Choroid plexus epithelial cell (primary cell): ENCODE measurements around the gene TCF4.
A peak's percentile ranks its signal among the peaks of the same experiment; 100 is the strongest.

Experiments used
- DNase-seq: peaks from one replicate; pipeline ENCODE4 v3.0.0-alpha.2; 2010; ENCODE audit warnings: low read depth
- H3K4me3 ChIP-seq: 2 replicates; pipeline ENCODE4 v1.5.1; 2011; ENCODE audit warnings: low read depth, mild to moderate bottlenecking, control low read depth, low read length, moderate library complexity
- CTCF ChIP-seq: conservative IDR thresholded peaks from 2 replicates; pipeline ENCODE4 v1.5.1; 2011; ENCODE audit warnings: low read depth, mild to moderate bottlenecking, control low read depth, inconsistent platforms, low read length, moderate library complexity

The TCF4 gene

GRCh38 chr18:55289048-55289447, 298.9 kb downstream of the TCF4 start:
- H3K4me3 ChIP-seq, result no peak overlapping the region
- no peak for DNase-seq
- TF ChIP-seq CTCF, result no peak

DNA sequence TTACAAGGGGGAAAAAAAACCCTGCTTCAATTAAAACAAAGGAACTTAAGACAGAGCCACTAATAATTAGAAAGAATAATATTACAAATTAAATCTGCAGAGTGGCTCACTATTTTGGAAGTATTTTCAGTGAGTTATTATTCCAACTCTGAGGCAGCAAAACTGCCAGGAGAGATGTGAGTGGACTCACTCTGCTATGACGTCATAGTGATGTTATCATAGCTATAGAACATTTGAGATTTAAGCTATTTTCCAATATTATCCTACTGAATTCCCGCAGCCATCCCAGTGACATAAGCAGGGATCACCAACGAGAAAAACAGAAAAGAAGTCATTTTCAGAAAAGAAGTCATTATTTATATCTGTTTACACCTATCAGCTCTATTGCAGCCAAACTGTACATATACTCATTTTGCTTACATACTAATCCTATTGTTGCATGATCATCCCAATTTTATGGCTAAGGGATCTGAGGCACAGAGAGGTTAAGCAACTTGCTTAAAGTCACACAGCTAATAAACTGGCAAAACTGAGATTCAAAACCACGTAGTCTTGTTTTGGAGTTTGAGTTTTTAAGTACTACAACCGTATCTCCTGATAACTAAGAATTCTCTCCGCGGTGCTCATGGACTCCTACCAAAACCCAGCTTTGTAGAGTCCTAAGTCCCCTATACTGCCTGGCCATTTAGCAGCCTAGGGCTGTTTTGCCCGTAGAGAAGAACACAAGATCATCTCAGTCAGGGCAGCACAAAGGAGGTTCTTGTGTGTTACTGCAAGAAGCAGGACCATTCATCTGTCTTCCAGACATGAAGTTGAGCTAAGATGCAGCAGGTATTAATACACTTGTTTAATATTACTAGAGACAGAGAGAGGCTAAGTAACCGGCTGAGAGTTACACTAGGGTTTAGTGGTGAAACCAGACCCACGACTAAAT, 299.8 kb downstream of the TCF4 start:
- no peak for TF ChIP-seq CTCF
- DNase-seq, result no peak
- no peak overlapping the region for H3K4me3 ChIP-seq

- no peak for DNase-seq
- no peak for TF ChIP-seq CTCF
- H3K4me3 ChIP-seq, result no peak overlapping the region
These were observed 300.7 kb downstream of the TCF4 start for GRCh38 chr18:55287149-55287806.

DNA sequence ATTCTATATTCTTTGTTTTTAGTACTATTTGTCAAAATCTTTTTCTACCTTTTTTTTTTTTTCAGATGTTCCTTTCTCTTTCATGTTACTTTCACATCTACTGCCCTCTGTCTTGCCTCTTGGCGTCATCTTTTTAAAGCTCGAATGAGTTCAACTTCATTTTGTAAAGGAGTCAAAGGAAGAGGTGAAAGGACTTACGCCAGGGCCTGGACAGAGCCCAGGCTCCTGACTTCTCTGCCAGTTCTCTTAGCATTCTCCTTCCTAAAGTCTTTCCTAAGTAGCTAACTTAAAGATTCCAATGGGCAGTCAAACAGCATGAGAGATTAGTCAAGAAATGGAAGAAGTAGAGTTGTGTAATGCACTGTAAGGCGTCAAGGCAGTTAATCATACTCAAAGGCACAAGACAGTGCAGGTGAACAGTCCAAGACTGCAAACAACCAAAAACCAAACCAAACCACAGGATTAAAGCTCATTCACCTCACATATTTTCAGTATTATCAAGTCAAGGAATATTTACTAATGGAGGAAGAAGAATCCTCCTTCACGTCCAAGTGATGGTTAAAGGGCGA, 301.7 kb downstream of the TCF4 start:
- no peak for TF ChIP-seq CTCF
- no peak for DNase-seq
- no peak overlapping the region for H3K4me3 ChIP-seq

DNA sequence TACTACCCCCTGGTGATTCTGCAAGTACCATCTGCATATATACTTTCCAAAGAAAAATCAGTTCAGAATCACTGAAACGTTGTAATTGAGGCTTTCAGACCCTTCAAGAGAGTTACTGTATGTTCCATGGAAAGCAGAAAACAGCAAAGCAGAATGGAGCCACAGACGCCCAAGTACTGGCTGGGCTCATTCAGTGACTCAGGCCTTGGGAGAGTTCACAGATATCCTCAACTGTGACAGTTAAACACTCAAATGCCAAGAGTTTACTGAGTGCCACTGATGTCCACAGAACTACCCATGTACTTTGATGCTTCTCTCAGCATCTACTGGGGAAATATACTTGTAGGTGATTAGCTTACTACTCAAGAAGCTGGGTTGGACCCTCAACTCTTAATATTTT, 303.4 kb downstream of the TCF4 start:
- no peak for TF ChIP-seq CTCF
- H3K4me3 ChIP-seq, result no peak overlapping the region
- no peak for DNase-seq

GRCh38 chr18:55283309-55283708, 304.7 kb downstream of the TCF4 start:
- no peak overlapping the region for H3K4me3 ChIP-seq
- DNase-seq, result no peak
- TF ChIP-seq CTCF, result no peak

DNA sequence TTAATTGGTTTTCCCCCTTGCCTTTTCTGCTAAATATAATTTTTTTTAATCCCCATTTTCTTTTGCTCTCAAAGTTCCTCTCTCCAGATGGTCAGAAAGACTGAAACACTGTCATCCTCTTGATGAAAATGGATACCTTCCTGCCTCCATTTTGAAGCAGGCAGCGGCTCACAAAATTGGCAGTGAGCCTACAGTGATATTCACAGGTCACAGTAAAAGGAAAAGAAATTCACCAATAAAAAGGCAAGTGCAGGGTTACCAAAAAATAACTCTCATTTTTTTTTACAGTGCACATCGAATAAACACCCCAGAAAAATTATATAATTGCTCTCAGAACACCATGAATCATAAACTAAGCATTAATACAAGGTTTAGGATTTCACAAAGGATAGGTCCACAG, 307.5 kb downstream of the TCF4 start:
- no peak for TF ChIP-seq CTCF
- no peak overlapping the region for H3K4me3 ChIP-seq
- peak; percentile 42 for DNase-seq
